ENCODE data around the gene DOCK11.

DNA sequence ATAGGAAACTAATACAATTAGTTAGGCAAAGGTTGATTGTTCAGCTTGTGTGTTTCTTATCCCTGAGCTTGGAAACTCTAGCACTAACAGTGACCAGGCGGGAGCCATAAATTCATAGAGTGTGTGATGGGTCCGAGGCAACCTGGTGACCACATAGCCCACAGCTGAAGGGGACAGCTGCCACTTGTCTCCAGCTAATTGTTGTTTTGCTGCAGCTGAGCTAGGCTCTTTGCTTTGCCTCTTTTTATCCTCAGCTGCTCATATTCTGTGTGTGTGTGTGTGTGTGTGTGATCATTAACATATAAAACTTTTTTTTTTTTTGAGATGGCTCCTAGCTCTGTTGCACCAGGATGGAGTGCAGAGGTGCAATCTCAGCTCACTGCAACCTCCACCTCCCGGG is 53.2 kb downstream of the DOCK11 start:
- TF ChIP-seq, protein P1, sequence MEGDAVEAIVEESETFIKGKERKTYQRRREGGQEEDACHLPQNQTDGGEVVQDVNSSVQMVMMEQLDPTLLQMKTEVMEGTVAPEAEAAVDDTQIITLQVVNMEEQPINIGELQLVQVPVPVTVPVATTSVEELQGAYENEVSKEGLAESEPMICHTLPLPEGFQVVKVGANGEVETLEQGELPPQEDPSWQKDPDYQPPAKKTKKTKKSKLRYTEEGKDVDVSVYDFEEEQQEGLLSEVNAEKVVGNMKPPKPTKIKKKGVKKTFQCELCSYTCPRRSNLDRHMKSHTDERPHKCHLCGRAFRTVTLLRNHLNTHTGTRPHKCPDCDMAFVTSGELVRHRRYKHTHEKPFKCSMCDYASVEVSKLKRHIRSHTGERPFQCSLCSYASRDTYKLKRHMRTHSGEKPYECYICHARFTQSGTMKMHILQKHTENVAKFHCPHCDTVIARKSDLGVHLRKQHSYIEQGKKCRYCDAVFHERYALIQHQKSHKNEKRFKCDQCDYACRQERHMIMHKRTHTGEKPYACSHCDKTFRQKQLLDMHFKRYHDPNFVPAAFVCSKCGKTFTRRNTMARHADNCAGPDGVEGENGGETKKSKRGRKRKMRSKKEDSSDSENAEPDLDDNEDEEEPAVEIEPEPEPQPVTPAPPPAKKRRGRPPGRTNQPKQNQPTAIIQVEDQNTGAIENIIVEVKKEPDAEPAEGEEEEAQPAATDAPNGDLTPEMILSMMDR (IDR thresholded peaks at IDR 0.05), result no peak
- no peak for TF ChIP-seq EP300 (IDR thresholded peaks at IDR 0.05; ENCODE audit: low read depth)
